ENCODE results near the gene MYADML2. TPM values are rescaled to one million over a fixed set of nuclear protein-coding genes. Genes with fewer than 3 reads are reported as not detected.
A peak's percentile ranks its signal among the peaks of the same experiment; 100 is the strongest.

The MYADML2 gene
- total and polyA plus RNA-seq, 9 donors = 11.3 to 24.1 (median 21.5) TPM

DNA sequence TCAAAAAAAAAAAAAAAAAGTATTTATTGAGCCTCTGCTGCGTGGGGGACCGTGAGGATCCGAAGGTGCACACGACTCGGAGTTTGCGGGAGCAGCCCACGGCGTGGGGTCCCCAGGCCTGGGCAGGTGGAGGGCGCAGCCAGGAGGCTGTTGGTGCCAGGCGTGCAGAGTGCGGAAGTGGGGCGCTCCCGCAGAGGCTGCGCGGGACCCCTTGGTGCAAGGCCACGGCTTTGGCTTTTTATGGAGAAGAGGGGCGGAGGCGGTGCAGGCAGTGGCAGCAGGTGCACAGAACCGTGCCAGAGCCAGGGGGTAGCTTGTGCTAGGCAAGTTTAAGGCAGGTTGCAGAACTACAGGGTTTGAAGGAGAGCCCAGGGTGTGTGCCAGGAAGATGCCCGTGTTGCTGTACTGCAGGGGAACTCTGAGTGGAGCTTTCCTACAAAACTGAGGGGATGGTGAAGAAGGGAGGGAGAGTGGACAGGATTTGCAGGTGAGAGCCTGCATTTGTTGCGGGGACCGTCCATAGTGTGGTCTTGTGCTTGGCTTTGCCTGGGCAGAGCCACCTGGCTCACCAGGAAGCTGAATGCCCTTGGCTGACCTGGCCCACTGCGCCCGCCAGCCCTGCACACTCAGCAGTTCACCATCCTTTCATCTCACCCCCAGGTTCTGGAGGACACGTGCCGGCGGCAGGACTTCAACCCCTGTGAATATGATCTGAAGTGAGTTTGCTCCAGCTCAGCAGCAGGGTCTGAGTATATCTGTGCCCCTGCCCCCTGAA lies 31.7 kb upstream of the MYADML2 start:
- H3K27ac ChIP-seq (ENCODE audit: low read length) = no peak overlapping the region
- H3K4me1 ChIP-seq (ENCODE audit: control insufficient read depth, insufficient read depth, low read length) = peaks cover 19% of the 10 kb centered on the region
- peaks cover 4% of the 10 kb centered on the region for H3K27me3 ChIP-seq (ENCODE audit: control insufficient read depth, insufficient read depth, low read length)
- H3K36me3 ChIP-seq (ENCODE audit: control insufficient read depth, insufficient read depth, low read length) = peaks cover 23% of the 10 kb centered on the region
- no peaks in the 10 kb centered on the region for H3K9me3 ChIP-seq (replicated peaks; ENCODE audit: control insufficient read depth, low read depth, low read length)
- 87% methylated on average over 25 of the region's 27 CpGs for WGBS (ENCODE audit: insufficient coverage)
- H3K4me3 ChIP-seq (ENCODE audit: low read length) = peak overlapping the region; percentile 10
- DNase-seq = no peak

DNA sequence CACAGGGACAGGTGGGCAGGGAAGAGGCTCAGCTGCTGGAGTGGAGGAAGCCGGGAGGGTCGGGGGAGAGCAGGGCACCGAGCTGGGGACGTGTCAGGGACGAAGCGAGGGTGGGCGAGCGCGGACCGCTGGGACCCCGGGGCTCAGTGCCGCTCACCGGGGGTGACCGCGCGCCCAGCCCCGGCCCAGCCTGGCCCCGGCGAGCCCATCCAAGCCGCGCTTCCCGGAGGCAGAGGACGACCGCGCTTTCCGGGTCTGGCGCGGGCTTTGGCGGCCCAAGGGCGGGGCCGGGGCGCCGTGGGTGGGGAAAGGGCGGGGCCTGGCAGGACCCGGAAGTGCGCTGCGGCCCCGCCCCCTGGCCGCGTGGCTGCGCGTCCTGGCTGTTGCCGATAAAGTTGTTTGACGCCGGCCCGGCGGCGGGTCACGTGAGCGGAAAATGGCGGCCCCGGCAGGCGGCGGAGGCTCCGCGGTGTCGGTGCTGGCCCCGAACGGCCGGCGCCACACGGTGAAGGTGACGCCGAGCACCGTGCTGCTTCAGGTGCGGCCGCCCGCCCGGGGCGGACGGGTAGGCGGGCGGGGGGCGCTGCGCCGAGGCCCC lies 30.3 kb upstream of the MYADML2 start, which contains the start of gene ASPSCR1:
Gene ASPSCR1, plus strand, starts transcription at position 419 of the 598 bp plus-strand sequence. Its CDS starts 18 bp downstream, at position 437.
- under 1% methylated on average over 76 of the region's 76 CpGs for WGBS (ENCODE audit: insufficient coverage)
- peaks cover 3% of the 10 kb centered on the region for H3K9me3 ChIP-seq (replicated peaks; ENCODE audit: control insufficient read depth, low read depth, low read length)
- H3K4me3 ChIP-seq (ENCODE audit: low read length) = peak within 1 kb of the TSS; percentile 82
- H3K4me1 ChIP-seq (ENCODE audit: control insufficient read depth, insufficient read depth, low read length) = peaks cover 19% of the 10 kb centered on the region
- H3K36me3 ChIP-seq (ENCODE audit: control insufficient read depth, insufficient read depth, low read length) = peaks cover 18% of the 10 kb centered on the region
- peak; percentile 96 for DNase-seq
- H3K27me3 ChIP-seq (ENCODE audit: control insufficient read depth, insufficient read depth, low read length) = peaks cover 4% of the 10 kb centered on the region
- H3K27ac ChIP-seq (ENCODE audit: low read length) = peak within 1 kb of the TSS; percentile 81

DNA sequence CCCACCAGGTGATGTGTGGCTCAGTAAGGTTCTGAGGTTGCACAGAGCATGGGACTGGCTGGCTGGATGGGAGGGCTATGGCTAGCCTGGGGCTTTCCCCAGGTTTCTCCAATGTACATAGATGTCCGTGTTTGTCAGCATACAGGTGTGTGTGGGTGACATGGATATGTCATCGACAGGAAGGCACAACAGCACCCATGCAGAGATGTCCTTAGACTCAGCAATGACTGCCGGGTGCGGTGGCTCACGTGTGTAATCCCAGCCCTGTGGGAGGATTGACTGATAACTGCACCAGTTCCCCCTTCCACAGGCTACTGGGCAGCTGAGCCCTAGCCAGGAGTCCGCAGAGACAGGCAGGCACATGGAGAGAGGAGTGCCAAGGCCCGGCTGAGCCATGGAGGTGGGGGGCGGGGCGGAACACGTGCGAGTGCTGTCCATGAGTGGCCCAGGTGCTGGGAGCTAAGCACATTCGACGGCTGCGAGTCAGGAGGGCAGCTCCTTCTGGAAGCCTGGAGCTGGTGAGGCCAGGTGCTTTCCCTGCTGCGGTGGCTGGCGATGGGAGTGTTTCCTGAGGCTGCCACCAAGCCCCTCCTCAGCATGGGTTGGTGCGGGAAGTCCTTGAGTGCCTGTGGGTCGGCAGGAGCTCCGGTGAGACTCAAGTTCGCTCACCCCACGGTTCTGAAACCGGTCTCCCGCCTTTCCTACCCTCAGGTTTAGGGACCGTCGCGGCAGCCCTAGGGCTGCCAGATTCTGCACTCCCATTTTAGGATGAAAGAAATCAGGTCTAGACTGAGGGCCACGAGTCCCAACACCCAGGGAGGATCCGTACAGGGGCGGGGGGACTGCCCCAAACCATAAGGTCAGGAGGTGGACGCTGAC lies 29.5 kb upstream of the MYADML2 start:
- DNase-seq = no peak
- Histone ChIP-seq H3K4me1 (ENCODE audit: control insufficient read depth, insufficient read depth, low read length) (peaks cover 19% of the 10 kb centered on the region), H3K4me3 (ENCODE audit: low read length) (peak overlapping the region; percentile 82), H3K9me3 (replicated peaks; ENCODE audit: control insufficient read depth, low read depth, low read length) (peaks cover 3% of the 10 kb centered on the region), H3K36me3 (ENCODE audit: control insufficient read depth, insufficient read depth, low read length) (peaks cover 18% of the 10 kb centered on the region), H3K27ac (ENCODE audit: low read length) (peak overlapping the region; percentile 75), H3K27me3 (ENCODE audit: control insufficient read depth, insufficient read depth, low read length) (peaks cover 4% of the 10 kb centered on the region)
- 16% methylated on average over 20 of the region's 30 CpGs for WGBS (ENCODE audit: insufficient coverage)

DNA sequence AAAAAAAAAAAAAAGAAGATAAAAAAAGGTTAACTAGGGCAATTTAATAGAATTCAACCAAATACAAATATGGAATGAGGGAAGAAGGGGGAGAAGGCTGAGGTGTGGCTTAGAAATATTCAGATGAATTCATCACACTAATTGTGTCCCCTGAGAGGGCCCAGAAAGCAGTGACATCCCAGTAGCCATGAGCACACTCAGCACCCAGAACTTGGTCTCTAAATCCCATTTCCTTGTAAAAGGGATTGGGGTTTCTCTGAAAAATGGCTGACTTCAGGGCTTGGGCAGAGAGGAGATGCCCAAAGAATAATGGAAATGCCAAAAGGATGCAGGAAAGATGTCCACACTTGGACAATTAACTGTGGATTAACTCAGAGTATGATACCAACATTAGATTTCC lies 26.4 kb upstream of the MYADML2 start:
- peaks cover 5% of the 10 kb centered on the region for H3K27me3 ChIP-seq (ENCODE audit: control insufficient read depth, insufficient read depth, low read length)
- no peaks in the 10 kb centered on the region for H3K36me3 ChIP-seq (ENCODE audit: control insufficient read depth, insufficient read depth, low read length)
- peaks cover 3% of the 10 kb centered on the region for H3K9me3 ChIP-seq (replicated peaks; ENCODE audit: control insufficient read depth, low read depth, low read length)
- DNase-seq = no peak
- no peak overlapping the region for H3K27ac ChIP-seq (ENCODE audit: low read length)
- H3K4me3 ChIP-seq (ENCODE audit: low read length) = no peak overlapping the region
- peaks cover 24% of the 10 kb centered on the region for H3K4me1 ChIP-seq (ENCODE audit: control insufficient read depth, insufficient read depth, low read length)

DNA sequence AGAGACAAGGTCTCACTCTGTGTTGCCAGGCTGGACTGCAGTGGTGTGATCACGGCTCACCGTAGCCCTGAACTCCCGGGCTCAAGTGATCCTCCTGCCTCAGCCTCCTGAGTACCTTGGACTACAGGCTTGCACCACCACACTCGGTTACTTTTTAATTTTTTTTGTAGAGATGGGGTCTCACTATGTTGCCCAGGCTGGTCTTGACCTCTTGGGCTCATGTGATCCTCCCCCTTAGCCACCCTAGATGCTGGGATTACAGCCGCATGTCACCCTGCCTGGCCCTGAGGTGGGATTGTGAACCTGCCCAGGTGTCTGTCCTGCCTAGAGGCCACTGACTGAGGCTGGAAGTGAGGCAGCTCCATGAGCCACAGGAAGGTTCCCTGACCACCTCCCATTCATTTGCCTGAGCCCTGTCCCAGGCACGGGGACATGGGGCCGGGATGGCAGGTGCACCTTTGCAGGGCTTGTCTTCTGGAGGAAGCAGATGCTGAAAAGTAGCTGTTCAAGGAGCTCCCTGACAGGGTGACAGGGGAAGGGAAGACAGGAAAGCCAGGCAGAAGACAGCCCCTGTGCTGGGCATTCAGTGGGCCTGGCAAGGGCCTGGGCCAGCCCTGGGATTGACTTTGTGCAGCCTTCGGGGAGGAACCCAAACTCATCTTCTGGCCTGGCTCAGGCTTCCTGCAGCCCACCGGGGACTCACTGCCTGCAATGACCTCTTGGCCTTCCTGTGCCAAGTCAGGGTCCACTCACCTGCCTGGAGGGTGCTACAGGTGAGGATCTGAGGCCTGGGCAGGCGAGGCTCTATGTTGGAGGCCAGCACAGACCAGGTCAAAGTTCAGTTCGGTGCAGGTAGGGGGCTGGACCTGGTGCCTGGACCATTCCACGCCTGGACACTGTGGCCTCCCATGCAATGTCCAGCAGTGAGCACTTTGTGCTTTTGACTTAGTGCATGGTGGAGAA lies 22.1 kb upstream of the MYADML2 start:
- 84% methylated on average over 6 of the region's 12 CpGs for WGBS (ENCODE audit: insufficient coverage)
- no peak for DNase-seq
- no peak overlapping the region for H3K4me3 ChIP-seq (ENCODE audit: low read length)

DNA sequence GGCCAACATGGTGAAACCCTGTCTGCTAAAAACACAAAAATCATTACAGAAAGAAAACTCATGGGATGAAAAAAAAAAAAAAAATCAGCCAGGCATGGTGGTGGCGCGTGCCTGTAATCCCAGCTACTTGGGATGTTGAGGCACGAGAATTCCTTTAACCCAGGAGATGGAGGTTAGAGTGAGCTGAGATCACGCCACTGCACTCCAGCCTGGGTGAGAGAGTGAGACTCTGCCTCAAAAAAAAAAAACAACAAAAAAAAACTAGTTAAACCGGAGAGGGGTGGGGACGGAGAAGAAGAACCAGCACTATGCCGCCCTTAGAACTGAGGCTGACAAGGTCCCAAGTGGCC lies 21.3 kb upstream of the MYADML2 start:
- H3K4me1 ChIP-seq (ENCODE audit: control insufficient read depth, insufficient read depth, low read length) = peaks cover 48% of the 10 kb centered on the region
- peaks cover 1% of the 10 kb centered on the region for H3K9me3 ChIP-seq (replicated peaks; ENCODE audit: control insufficient read depth, low read depth, low read length)
- H3K27ac ChIP-seq (ENCODE audit: low read length) = peak overlapping the region; percentile 65
- no peak for DNase-seq
- H3K4me3 ChIP-seq (ENCODE audit: low read length) = no peak overlapping the region
- H3K36me3 ChIP-seq (ENCODE audit: control insufficient read depth, insufficient read depth, low read length) = no peaks in the 10 kb centered on the region
- WGBS (ENCODE audit: insufficient coverage) = 67% methylated on average over 5 of the region's 7 CpGs
- H3K27me3 ChIP-seq (ENCODE audit: control insufficient read depth, insufficient read depth, low read length) = peaks cover 34% of the 10 kb centered on the region

More for the DNA sequence above, 22.1 kb upstream of the MYADML2 start:
- Histone ChIP-seq H3K36me3 (ENCODE audit: control insufficient read depth, insufficient read depth, low read length) (no peaks in the 10 kb centered on the region), H3K27ac (ENCODE audit: low read length) (no peak overlapping the region), H3K4me1 (ENCODE audit: control insufficient read depth, insufficient read depth, low read length) (peaks cover 41% of the 10 kb centered on the region), H3K27me3 (ENCODE audit: control insufficient read depth, insufficient read depth, low read length) (peaks cover 26% of the 10 kb centered on the region), H3K9me3 (replicated peaks; ENCODE audit: control insufficient read depth, low read depth, low read length) (peaks cover 3% of the 10 kb centered on the region)

DNA sequence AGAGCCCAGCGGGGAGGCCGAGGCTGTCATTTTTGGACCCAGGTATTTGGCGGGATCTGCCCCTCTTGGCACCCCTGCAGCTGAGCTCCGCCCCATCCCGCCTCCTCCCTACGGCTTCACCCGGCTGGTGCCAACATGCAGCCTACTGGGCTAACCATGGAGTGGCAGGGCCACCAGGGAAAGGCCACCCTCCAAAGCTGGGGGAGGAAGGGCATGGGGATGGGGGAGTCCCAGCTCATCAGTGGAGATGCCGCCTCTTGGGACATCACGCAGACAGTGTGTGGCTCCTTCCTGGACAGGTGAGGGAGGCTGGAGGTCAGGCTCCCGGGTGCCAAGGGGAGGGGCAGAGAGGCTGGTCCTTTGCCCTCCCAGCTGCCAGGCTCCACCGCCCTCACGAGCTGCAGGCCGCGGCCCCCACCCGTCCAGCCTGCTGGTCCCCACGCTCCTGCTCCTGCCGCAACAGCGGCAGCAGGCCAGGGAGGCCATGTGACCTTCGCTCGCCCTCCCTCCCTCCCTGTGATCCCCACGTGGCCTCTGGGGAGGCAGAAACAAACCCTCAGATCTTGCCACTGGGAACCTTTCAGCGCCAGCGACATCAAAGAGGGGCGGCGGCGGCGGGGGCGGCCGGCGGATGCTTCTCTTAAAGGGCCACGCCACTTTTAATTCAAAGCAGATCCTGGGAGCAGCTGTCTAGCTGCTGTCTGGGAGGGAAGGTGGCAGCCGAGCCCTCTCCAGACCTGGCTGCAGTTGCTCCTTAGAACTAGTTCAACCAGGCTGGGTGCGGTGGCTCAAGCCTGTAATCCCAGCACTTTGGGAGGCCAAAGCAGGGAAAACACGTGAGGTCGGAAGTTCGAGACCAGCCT lies 20.7 kb upstream of the MYADML2 start:
- Histone ChIP-seq H3K27ac (ENCODE audit: low read length) (peak overlapping the region; percentile 65), H3K27me3 (ENCODE audit: control insufficient read depth, insufficient read depth, low read length) (peaks cover 40% of the 10 kb centered on the region), H3K4me3 (ENCODE audit: low read length) (no peak overlapping the region), H3K4me1 (ENCODE audit: control insufficient read depth, insufficient read depth, low read length) (peaks cover 54% of the 10 kb centered on the region), H3K9me3 (replicated peaks; ENCODE audit: control insufficient read depth, low read depth, low read length) (no peaks in the 10 kb centered on the region), H3K36me3 (ENCODE audit: control insufficient read depth, insufficient read depth, low read length) (no peaks in the 10 kb centered on the region)
- WGBS (ENCODE audit: insufficient coverage) = 5% methylated on average over 32 of the region's 36 CpGs
- peak; percentile 93 for DNase-seq

DNA sequence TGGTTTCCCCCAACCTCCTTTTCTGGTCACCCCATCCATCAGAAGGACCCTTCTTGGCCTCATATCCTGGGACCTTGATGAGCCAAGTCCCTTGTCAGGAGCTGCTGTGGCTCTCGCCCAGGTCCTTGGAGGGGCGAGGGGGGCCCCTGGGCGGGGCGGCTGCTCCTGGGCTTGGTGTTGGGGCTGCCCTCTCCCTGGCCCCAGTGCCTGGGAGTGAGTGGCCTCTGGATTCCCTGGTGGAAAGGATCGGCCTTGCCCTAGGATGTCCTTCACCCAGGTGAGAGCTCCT lies 20.2 kb upstream of the MYADML2 start:
- WGBS (ENCODE audit: insufficient coverage) = 6% methylated on average over 2 of the region's 5 CpGs
- H3K4me3 ChIP-seq (ENCODE audit: low read length) = no peak overlapping the region
- DNase-seq = no peak
- H3K4me1 ChIP-seq (ENCODE audit: control insufficient read depth, insufficient read depth, low read length) = peaks cover 60% of the 10 kb centered on the region
- H3K27me3 ChIP-seq (ENCODE audit: control insufficient read depth, insufficient read depth, low read length) = peaks cover 46% of the 10 kb centered on the region
- no peaks in the 10 kb centered on the region for H3K9me3 ChIP-seq (replicated peaks; ENCODE audit: control insufficient read depth, low read depth, low read length)
- H3K36me3 ChIP-seq (ENCODE audit: control insufficient read depth, insufficient read depth, low read length) = no peaks in the 10 kb centered on the region
- peak overlapping the region; percentile 43 for H3K27ac ChIP-seq (ENCODE audit: low read length)

Data from muscle of leg (tissue), 11 donors.